Activated T-helper 1 cell treated with Interleukin-2 at 50 U/mL for 16 hours (primary cell): ENCODE data around the gene DENND6B.
"Not testable (repeated sequence)": the region's sequence is repeated elsewhere in the genome, so short reads cannot be mapped to it uniquely, and the experiment has no call there.

Source experiments
- DNase-seq: peaks from one replicate; pipeline ENCODE4 v3.0.0-alpha.2; 2020; ENCODE audit warnings: low read depth

The DENND6B gene

DNA sequence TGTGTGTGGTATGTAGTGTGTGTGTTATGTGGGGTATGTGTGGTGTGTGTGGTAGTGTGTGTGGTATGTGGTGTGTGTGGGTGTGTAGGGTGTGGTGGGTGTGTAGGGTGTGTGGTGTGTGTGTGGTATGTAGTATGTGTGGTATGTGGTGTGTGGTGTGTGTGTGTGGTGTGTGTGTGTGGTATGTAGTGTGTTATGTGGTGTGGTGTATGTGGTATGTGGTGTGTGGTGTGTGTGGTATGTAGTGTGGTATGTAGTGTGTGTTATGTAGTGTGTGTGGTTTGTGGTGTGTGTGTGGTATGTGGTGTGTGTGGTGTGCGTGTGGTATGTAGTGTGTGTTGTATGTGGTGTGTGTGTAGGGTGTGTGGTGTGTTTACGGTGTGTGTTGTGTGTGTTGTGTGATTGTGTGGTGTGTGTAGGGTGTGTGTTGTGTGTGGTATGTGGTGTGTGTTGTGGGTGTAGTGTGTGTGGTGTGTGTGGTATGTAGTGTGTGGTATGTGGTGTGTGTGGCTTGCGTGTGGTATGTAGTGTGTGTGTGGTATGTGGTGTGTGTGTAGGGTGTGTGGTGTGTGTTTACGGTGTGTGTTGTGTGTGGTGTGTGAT, 12.1 kb upstream of the DENND6B start:
- DNase-seq, result no peak

DNA sequence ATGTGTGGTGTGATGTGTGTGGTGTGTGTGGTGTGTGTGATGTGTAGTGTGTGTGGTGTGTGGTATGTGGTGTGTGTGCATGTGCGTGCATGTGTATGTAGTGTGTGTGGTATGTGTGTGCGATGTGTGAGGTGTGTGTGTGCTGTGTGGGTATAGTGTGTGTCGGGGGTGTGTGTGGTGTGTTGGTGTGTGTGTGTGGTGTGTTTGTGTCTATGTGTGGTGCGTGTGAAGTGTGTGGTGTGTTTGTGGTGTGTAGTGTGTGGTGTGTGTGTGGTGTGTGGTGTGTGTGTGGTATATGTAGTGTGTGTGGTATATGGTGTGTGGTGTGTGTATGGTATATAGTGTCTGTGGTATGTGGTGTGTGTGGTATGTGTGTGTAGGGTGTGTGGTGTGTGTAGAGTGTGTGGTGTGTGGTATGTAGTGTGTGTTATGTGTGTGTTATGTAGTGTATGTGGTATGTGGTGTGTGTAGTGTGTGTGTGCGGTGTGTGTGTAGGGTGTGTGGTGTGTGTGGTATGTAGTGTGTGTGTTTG, 11.3 kb upstream of the DENND6B start:
- DNase-seq, result no peak

DNA sequence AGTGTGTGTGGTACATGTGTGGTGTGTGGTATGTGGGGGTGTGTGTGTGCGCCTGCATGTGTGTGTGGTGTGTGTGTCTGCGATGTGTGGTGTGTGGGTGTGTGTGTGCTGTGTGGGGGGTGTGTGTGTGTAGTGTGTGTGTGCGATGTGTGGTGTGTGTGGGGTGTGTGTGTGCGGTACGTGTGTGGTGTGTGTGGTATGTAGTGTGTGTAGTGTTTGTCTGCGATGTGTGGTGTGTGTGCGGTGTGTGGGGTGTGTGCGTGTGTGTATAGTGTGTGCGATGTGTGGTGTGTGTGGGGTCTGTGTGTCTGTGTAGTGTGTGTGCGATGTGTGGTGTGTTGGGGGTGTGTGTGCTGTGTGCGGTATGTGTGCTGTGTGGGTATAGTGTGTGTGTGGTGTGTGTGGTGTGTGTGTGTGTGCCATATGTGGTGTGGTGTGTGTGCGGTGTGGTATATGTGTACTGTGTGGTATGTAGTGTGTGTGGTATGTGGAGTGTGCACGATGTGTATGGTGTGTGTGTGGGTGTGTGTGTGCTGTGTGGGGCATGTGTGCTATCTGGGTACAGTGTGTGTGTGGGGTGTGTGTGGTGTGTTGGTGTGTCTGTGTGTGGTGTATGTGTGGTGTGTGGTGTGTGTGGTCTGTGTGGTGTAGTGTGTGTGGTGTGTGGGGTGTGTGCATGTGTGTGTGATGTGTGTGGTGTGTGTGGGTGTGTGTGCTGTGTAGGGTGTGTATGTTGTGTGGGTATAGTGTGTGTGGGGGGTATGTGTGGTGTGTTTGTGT, 10.6 kb upstream of the DENND6B start:
- no peak for DNase-seq

DNA sequence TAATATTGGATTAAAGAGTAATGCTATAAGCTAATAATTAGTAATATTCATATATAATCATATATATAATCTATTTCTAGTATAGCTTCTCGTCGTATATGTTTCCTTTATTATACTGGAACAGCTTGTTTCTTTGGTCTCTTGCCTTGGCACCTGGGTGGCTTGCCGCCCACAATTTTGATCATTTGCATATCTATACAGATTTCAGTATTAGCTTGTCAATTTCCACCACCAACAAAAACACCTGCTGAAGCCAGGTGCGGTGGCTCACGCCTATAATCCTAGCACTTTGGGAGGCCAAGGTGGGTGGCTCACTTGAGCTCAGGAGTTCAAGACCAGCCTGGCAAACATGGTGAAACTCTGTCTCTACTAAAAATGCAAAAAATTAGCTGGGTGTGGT, 7.6 kb upstream of the DENND6B start:
- not testable (repeated sequence) for DNase-seq

DNA sequence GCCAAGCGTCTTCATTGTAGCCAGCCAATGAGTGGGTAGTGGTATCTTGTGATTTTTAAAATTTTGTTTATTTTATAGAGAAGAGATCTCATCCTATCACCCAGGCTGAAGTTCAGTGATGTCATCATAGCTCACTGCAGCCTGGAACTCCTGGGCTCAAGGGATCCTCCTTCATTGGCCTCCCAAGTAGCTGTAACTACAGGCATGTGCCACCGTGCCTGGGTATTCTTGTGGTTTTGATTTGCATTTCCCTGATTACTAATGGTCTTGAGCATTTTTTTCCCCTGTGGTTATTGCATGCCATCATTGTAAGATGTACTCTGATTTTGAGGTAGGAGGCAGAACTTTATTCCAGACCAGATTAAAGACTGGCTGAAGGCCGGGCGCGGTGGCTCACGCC, 2.4 kb upstream of the DENND6B start:
- DNase-seq, result no peak

DNA sequence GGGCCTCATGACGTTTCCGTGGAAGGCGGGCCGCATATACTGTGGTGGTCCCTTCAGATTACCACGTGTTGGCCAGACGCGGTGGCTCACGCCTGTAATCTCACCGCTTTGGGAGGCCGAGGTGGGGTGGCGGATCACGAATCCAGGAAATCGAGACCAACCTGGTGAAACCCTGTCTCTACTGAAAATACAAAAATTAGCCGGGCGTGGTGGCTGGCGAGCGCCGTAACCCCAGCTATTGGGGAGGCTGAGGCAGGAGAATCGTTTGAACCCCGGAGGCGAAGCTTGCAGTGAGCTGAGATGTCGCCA, 853 bp upstream of the DENND6B start:
- DNase-seq, result no peak

DNA sequence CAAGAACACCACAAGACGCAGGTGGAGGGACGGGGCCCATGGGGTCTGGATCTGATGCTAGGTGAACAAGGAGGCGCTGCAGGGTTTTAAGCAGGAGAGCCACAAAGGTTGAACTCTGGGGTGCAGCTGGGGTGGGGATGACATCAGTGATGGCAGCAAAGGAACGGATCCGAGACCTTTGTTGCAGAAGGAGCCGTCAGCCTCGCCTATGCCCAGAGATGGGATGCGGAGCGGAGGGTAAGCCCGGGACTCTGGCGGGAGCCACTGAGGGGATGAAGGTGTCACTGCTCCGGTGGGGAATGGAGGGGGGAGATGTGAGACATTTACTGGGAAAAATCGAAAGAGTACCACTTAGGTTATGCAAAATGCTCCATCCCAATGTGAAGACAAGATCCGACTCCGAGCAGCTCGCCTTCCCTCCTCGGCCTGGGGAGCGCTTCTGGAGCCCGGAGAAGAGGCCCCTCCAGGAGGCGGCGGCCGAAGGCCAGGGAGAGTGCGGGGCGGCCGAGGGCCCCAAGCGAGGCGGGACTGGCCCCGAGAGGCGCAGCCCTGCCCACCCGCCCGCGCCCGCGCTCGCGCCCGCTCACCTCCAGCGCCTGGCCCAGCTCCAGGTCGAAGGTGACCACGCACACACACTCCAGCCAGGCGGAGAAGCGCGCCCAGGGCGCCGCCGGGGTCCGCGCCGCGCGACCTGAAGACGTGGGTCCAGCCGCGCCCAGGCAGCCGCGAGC, 422 bp downstream of the DENND6B start:
- DNase-seq, result no peak

DNA sequence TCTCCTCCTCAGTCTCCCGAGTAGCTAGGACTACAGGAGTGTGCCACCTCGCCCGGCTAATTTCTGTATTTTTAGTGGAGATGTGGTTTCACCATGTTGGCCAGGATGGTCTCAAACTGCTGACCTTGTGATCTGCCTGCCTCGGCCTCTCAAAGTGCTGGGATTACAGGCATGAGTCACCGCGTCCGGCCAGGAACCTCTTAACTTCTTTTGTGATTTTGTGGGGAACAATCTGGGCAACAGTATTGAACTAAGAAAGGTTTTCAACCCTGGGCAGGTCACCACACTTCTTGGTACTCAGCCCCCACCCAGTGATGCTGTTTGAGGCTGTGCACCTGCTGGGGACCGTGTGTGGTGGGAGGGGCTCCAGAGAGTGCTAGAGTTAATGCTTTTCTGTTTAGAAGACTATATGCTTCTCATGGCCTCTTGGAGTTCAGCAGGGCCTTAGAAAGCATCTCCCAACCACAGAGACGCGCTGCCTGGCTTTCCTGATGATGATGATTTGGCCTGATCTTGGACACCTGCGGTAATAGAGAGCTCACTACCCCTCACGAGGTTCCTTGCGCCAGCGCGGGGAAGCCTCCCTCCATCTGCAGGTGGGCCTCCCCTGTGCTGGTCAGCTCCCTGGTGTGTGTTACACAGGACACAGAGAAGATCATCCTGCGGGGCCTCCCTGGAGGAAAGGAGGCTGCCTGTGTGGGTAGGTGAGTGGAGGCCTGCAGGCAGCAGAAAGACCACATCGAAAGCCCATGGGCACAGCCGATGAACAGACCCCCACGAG, 1.2 kb downstream of the DENND6B start:
- DNase-seq, result no peak

DNA sequence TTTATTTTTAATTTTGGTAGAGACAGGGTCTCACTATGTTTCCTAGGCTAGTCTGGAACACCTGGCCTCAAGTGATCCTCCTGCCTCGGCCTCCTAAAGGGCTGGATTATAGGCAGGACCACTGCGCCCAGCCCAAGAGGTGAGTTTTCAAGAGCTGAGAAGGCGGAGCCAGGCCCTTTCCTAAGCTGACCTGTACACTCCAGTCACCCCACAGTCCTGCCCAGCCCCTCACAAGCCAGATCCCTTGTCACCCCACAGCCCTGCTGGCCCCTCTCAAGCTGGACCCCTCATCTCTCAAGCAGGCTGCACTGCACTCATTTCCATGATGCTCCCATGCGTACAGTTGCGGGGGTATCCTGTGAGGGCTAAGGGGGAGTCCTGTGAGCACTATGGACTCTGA, 2.9 kb downstream of the DENND6B start:
- no peak for DNase-seq

DNA sequence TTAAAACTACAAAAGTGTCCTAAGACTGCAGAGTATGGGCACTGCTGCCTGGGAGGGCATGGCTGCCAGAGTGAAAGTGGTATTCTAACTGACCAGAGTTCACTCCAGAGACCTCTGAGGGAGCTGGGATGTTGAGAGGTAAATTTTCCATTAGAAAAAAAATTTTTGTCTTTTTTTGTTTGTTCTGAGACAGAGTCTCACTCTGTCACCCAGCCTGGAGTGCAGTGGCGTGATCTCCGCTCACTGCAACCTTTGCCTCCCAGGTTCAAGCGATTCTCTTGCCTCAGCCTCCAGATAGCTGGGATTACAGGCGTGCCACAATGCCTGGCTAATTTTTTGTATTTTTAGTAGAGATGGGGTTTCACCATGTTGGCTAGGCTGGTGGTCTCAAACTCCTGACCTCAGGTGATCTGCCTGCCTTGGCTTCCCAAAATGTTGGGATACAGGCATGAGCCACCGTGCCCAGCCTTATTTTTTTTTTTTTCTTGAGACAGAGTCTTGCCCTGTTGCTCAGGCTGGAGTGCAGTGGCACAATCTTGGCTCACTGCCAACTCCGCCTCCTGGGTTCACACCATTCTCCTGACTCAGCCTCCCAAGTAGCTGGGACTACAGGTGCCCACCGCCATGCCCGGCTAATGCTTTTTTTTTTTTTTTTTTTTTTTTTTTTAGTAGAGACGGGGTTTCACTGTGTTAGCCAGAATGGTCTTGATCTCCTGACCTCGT, 4.3 kb downstream of the DENND6B start:
- DNase-seq, result not testable (repeated sequence)

DNA sequence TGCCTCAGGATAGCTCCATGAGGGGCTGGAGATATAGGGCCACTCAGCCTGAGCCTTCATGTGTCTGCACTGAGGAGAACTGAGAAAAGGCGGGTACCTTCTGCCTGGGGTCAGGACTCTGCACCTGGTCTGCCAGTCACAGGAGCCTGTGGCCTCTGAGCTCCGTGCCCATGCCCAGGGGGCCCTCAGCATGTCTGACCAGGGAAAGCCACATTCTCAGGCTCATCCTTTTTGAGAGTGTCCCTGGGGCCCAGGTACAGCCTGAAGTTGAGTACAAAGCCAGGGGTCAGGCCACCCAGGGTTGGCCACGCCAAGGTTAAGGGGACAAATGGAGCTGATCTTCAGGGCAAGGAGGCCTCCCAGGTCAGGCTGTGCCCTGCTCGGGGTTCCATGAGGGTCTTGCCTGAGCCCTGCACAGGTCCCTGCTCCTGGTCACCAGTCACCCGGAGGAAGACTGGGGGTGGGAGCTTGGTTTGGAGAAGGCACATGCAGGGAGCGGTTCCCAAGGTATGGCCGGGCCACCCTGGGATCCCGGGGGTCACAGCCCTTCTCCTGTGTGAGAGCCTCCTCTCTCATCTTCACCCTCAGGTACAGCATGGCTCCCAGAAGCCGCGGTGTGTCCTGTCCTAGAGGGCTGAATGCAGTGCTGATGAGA, 6.0 kb downstream of the DENND6B start:
- no peak for DNase-seq

DNA sequence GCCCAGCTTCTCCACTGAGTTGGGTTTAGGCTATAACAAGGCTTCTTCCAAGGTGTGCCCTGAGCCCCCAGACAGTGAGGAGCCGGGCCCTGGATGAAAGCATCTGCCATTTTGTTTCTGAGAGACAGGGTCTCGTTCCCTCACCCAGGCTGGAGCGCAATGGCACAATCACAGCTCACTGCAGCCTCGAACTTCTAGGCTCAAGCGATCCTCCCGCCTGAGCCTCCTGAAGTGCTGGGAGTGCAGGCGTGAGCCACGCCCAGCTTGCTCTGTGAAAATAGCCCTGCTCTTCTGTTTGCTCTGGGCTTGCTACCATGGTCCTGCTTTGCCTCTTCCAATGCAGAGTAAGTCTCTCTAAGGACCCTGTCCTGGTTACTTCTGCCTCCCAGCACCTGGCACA, 6.7 kb downstream of the DENND6B start:
- no peak for DNase-seq

DNA sequence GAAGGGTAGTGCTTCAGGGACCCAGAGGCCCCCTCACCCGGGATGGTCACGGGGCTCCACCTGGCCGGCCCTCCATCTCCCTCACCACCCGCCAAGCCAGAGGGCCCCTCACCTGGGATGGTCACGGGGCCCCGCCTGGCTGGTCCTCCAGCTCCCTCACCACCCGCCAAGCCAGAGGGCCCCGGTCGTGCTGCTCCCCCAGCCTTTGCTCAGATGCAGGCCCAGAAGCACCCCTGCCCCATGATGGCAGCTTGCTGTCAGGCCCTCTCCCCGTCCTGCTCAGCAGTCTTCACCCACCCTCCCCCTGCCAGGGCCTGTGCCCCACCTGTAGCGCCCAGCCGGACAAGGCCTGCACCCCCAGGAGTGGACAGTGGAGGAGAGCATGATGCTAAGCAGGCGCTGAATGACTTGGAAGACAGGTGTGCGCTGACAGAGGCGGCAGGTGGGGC, 7.3 kb downstream of the DENND6B start:
- no peak for DNase-seq

DNA sequence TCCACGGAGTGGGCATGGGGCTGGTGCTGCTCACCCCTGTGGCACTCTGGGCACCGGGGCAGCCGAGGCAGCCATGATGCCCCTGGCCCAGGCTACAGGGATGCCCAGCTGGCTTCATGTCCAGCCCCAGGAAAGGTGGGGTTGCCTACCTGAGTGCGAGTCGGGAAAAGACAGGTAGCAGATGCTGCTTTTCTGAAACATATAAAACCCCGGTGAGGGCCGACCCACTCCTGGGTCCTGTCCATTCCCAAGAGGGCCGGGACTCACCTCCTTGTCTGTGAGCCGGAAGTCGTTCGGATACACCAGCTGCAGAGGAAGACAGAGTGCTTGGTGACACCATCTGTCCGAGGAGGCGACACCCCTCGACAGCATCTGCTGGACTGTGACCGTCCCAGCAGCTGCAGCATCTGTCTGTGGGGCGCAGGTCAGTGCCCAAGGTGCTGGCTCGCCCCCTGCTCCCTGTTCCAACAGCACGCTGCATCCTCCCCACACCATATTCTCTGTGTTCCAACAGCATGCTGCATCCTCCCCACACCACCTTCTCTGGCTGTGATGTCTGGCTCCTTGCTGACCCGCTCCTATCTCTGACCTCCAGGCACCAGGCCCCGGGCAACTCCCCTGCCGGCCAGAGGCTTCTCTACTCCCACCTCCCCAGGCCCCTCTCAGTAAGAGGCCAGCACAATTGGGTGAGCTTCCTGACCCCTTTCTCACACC, 8.0 kb downstream of the DENND6B start:
- DNase-seq, result no peak

DNA sequence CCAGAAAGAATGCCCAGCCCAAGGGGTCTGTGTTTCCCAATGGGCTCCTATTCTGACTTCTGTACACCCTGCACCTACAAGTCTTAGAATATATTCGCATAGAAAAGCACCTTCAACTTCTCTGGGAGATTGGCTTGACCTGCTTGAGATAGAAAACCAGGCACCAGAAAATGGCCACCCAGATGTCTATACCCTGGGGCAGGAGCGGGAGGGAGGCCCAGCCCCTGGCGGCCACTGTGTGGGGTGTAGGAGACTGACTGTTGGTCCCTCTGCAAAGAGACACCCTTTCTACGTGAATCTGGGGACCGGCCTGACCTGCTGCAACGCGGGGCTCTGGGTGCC, 8.5 kb downstream of the DENND6B start:
- DNase-seq, result no peak

DNA sequence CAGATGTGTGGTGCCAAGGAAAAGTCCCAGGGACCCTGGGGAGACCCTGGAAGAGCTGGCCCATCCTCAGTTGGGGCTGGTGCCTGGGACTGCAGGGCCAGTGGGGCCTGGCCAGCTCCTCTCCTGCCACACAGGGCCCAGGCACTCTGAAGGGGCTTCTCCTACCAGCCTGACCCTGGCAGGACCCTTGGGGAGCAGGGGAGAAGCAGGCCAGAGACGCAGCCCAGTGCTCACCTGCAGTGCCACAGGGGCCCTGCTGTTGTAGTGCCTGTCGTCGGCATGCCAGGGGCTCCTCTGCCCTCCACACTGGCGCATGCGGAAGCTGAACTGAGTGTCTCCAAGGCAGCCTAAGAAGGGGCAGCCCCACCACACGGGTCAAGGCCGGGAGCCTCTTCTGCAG, 9.1 kb downstream of the DENND6B start:
- no peak for DNase-seq

DNA sequence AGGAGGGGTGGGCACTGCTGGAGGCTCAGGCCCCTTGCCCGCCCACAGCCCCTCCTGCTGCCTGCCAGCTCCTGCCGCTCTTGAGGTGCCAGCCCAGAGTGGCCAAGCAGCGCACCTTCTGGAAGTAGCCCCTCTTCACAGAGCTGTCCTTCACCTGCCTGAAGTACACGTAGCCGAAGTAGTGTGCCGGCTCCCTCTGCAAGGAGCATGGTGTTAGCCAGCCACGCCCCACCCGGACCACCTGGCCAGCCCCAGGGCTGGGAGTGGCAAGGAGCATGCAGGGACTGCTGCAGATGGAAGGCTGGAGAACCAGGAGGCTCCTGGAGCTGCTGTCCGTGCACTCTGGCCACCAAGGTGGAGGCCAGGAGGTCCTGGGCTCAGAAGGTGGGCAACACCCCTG, 9.6 kb downstream of the DENND6B start:
- no peak for DNase-seq

DNA sequence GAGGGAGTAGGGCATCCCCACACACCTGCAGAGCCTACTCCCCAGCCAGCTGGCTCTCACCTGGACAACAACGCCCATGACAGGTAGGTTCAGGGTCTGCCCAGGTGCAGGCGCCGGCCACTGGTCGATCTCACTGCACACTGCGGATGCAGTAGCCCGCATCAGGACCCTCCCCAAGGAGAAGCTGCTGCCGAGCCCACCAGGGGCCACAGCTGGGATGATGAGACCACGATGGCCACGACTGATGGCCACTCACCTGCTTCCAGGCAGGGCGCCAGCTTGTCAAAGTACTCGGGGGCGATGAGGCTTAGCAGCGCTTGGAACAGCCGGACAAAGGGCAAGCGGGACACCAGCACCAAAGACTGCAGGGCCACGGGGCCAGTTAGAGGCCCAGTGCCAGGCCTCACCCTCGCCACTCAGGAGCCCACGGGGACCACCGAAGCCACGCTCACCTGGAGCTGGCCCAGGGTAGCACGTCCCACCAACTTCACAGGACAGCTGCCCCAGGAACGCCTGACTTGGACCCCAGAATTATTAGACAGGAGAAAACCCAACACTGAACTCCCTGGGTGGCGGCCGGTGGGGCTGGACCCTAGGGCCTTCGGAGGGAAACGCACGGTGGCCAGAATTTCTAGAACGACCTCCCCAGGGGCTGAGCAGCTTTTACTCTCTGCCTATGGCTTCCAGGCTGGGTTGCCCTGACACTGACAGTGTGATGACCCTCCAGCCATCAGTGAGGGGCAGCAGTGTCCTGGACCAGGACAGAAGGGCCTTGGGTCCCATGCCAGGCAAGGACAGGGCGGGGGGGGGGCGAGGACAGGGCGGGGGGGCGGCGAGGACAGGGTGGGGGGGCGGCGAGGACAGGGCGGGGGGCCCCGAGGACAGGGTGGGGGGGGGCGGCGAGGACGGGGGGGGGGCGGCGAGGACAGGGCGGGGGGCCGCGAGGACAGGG, 10.4 kb downstream of the DENND6B start:
- DNase-seq, result no peak
